GM18858 (cell line): ENCODE results near the gene C1RL.

Source experiments
- ATAC-seq: cut with Tn5 transposase; IDR thresholded peaks from one replicate; pipeline ENCODE4 v1.9.1; 2021; ENCODE audit not compliant: unreplicated experiment

The C1RL gene, protein sequence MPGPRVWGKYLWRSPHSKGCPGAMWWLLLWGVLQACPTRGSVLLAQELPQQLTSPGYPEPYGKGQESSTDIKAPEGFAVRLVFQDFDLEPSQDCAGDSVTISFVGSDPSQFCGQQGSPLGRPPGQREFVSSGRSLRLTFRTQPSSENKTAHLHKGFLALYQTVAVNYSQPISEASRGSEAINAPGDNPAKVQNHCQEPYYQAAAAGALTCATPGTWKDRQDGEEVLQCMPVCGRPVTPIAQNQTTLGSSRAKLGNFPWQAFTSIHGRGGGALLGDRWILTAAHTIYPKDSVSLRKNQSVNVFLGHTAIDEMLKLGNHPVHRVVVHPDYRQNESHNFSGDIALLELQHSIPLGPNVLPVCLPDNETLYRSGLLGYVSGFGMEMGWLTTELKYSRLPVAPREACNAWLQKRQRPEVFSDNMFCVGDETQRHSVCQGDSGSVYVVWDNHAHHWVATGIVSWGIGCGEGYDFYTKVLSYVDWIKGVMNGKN

DNA sequence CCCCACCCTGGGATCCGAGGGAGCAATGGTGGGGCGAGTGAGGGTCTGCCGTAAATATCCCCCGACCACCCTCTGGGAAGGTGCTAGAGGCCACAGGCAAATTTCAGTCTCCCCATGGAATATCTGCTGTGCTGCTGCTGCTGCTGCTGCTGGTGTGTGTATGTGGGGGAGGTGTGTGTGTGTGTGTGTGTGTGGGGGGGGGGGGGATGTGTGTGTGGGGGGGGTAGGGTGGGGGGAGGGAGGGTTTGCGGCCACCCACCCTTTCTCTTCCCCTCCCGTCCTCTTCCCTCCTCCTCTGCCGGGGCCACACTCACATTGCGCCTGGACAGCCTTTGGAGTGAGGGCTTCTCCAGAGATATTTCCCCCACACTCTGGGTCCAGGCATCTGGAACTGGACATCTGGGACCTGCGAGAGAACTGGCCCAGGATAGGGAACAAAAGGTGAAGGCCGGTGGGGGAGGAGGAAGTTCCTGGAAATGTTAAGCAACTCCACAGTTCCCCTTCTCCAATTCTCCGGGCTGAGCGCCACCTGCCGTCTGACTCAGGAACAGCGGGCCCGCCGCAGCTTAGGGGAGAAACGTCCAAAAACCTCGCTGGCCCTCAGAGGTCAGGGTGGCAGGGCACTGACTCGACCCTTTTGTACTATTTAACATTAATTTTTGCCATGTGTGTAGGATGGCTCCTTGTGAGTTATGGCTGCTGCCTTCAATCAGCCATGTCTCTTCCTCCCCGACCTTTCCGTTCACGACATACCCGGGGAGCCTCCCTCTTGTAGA lies at the start of gene C1RL:
Gene C1RL, minus strand, starts transcription at position 419 of the 776 bp plus-strand sequence. Its CDS starts 34 bp downstream, at position 385.
- ATAC-seq = no peak

DNA sequence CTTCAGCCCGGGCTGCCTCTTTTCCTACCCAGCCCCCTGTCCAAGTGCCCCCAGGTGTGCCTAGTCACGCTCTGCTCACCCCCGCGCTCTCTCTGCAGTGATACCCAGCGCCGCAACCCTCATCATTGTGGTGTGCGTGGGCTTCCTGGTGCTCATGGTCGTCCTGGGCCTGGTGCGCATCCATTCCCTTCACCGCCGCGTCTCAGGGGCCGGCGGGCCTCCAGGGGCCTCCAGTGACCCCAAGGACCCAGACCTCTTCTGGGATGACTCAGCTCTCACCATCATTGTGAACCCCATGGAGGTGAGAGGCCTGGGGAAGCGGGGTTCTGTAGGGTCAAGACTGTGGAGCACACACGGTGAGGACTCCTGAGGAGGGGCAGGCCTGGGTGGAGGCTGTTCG lies 48.4 kb upstream of the C1RL start:
- ATAC-seq = no peak

DNA sequence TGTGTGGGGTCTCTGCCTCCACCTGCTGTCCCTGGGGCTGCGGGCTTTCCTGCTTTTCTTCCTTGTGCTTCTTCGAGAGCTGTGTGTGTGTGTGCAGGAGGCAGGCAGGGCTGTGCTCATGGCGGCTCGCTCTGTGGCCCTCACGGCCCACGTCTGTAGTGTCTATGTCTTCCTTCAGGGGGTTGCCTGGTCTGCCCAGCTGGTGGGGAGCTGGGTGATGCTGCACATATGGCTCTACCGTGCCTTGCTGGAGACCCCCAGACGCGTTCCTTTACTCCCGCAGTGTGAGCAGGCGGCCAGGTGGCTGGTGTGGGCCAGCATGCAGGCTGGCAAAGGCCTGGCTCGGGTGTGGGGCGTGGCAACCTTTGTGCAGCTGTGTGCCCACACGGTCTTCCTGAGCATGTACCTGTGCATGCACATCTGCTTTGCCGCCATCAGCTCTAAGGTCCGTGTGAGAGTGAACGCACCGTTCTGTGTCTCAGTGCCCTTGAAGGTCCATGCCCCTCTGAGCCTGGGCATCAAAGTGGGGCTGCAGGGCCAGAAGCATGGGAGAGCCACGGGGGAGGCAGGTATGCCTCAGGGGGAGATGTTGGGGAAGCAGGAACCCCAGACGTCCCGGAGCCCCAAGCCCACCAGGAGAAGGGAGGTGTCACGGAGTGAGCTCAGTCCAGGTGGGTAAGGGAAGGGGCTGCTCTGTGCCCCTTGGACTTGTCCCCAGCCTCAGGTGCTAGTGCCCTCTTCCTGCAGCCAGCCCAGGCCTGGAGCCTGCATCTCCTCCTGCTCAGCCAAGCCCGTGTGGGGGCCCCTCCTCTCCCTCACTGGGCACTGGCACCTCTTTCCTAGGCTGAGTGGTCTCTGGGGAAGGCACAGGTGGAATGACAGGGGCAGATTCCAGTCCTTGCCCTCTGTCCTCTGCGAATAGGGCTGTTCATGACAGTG lies 47.5 kb upstream of the C1RL start:
- no peak for ATAC-seq

DNA sequence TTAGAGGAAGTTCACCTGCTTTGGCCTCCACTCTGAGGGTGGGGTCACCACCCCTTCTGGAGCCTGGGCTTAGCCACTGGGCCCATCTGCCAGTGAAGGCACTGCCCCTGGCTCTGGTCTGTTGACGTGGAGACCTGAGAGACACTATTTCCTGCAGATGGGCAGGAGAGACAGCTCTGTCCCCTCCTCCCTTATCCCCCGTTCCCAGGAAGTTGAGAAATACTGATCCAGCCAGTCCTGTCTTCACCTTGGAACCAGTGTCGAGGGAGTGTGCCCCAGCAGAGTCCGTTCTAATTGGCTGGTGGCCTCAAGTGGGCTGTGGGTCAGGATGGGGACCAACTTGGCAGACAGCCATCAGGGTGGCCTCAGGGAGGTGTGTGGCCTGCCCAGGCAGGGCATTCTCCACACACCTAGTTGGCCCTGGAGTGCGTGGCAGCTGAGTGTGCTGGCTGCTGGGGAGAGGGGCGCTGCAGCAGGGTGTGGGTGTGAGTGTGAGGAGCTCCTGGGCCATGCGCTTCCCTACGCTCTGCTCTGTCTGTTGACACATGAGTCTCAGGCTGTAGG lies 46.5 kb upstream of the C1RL start:
- ATAC-seq = no peak

DNA sequence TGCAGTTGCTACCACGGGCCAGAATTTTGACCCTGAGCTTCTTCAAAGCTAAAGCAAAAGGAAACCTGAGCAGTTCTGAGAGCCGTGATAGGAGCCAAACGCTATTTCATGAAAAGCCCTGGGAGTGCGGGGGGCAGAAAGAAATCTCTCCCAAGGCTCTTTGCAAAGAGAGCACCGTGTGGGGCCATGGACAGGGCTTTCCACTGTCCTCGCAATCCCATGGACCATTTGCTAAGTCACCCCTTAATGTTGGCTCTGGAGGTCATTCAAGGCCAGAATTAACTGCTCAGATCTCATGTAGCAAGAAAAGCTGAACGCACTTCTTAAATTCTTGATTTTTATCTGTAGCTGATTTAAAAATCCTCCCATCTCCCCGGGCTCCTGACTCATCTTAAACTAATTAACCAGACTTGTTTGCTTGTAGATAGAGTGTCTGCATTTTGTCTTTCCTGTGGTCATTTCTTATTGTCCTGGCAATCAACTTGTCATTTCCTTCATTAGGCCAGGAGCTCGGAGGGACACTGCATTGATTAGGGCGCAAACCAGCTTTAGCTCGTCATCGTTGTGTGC lies 46.0 kb upstream of the C1RL start:
- no peak for ATAC-seq

DNA sequence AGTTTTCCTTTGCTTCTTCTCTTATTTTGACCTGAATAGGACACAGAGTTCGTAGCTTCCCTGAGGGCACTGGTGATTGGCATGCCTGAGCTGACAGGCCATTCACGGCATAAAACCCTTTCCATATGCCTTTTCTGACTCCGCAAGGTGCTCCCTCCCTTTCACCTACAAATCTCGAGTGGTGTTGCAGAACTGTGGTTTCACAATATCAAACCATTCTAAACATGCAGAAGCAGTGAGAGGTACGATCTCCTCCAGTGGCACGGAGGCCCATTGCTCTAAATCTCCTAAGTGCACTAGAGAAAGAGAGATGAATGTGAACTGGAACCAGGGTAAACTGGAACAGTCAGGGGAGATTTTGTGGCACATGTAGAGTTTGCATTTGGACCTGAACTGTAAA lies 45.0 kb upstream of the C1RL start:
- no peak for ATAC-seq

DNA sequence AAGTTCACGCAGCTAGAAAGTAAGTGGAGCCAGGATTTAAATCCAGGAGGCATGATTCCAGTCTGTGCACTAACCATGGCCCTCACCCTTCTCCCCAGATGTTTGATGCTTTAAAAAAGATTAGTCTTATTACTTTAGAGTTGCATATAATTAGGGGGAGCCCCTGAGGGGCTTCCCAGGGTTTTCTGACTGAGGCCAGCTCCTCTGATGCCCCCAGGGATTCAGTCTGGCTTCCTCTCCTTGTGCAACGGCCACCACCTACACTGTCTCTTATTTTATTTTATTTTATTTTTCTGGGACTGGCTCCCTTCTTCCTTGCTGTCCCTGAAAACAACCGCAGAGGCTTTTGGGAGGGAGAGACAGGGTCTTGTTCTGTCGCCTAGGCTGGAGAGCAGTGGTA lies 43.8 kb upstream of the C1RL start:
- no peak for ATAC-seq

DNA sequence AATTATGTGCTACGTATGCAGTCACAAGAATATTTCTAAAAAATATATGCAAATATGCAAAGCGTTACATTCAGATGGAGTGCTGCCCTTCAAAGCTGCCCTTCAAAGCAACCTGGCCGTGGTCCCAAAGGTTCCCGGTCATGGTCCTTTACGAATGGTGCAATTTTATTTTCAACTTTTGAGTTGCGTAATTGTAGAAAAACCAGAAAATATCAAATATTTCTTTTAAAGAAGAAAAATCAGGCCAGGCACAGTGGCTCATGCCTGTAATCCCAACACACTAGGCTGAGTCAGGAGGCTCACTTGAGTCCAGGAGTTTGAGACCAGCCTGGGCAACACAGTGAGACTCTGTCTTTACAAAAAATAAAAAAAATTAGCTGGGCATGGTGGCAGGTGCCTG lies 42.5 kb upstream of the C1RL start:
- no peak for ATAC-seq

DNA sequence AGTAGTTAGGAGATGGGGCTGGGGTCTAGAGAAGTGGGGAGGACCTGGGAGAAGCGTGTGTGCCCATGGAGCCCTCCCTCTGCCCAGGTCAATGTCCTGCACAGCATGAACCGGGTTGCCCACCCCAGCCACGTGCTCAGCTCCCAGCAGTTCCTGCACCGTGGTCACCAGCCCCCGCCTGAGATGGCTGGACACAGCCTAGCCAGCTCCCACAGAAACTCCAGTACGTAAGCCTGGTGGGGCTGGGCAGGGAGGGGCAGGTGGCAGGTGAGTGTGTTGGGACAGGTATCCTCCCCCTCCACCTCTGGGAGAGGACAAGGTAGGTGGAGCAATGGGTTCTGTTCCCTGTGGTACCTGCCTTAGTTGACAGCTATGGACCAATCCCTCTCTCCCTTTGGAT lies 41.8 kb upstream of the C1RL start:
- no peak for ATAC-seq

DNA sequence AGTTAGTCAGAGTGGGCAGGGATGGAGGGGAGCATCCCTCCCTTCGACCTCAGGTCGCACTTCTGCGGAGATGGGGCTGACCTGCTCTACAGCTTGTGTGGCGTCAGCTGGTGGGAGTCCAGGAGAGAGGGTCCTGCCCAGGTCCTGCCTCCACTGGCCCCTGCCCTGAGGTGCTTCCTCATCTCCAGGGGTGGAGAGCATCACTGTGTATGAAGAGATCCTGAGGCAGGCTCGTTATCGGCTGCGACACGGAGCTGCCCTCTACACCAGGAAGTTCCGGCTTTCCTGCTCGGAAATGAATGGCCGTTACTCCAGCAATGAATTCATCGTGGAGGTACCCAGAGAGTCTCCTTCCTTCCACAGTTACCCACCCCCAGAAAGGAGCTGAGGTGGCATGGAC lies 41.3 kb upstream of the C1RL start:
- ATAC-seq = no peak

DNA sequence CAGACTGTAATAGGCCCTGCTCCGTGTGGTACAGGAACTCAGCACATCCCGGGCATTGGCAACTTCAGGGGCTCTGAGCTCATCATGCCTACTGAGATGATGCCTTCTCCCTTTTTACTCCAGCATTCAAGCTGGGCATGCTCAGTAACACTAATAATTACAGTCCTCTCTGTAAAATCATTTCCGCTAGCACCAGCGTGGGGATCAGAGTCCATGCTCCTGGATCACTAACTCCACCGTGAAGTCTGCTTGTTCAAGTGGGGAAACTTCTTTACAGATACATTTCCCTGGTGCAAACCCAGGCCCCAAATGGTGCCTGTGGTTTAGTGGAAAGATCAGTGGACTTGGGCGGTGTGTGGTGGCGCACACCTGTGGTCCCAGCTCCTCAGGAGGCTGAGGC lies 37.9 kb upstream of the C1RL start:
- ATAC-seq = no peak

DNA sequence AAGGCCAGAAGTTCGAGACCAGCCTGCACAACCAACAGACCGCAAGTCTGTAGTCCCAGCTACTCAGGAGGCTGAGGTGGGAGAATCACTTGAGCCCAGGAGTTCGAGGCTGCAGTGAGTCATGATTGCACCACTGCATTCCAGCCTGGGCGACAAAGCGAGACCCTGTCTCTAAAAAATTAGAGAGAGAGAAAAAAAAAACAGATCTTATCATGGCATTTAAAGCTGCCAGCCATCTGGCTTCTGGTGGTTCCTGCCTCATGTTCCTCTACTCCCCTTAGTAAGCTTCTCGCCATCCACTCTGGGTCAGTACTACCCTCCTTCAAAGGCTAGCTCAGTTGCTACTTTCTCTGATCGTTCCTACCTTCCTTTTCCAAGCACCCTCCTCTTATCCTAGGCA lies 37.2 kb upstream of the C1RL start:
- ATAC-seq = no peak

DNA sequence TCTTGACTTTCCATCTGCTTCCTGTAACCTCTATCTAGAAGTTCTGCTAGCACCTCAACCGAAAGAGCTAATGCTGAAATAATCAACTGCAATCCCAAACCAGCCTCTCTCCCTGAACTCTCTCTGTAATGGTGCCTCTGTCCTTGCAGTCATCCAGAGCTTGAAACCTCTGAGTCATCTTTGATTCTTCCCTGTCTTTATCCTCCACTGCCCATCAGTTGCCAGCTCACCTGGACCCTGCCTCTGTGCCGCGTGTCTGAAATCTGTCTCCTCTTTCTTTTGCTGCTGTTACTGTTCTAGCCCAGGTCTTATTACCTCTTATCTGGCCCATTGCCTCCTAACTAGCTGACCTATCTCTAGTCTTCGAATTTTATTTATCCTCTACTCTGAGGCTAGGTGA lies 36.7 kb upstream of the C1RL start:
- no peak for ATAC-seq

DNA sequence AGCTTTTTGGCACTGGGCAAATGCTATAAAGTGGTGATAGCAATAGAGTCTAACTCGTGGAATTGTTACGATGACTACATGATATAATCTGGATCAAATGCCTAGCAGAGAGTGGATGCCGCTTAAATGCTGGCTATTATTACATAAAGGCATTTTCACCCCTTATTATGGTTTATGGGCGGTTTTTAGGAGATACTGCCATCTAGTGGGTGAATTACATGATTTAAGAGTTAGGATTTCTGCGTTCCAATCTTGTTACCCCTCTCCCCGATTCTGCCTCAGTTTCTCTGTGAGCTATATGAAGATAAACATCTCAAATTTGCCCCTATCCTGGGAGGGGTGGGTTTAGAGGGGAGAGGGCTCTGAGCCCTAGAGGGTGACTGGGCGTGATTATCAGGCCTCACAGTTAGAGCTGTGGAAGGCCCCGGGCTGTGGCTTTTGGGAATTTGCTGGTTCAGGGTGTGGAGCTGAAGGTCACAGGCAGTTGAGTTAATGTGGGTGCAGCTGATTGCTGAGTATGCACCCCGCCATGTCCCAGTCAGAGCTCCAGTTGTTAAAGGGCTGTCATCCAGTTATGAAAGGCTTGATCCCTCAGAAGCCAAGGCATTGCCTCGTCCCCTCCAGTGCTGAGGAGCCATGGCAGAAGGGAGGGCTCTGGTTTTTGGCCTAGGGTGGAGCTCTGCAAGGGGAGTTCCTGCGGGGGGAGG lies 35.6 kb upstream of the C1RL start:
- ATAC-seq = no peak

DNA sequence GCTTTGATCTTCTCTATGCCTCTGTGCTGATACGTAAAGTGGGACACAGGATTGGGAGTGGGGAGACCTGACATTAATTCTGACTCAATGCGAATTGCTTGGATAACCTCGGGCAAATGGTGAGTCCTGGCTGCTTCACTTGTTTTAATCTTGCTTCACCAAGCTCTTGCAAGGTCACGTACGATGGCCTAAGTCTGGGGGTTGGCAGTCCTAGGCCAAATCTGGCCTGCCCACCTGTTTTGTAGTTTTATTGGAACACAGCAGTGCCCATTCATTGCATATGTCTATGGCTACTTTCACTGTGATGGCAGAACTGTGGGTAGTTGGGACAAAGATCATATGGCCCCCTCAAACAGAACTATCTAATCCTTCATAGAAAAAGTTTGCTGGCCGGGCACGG lies 34.5 kb upstream of the C1RL start:
- ATAC-seq = no peak

DNA sequence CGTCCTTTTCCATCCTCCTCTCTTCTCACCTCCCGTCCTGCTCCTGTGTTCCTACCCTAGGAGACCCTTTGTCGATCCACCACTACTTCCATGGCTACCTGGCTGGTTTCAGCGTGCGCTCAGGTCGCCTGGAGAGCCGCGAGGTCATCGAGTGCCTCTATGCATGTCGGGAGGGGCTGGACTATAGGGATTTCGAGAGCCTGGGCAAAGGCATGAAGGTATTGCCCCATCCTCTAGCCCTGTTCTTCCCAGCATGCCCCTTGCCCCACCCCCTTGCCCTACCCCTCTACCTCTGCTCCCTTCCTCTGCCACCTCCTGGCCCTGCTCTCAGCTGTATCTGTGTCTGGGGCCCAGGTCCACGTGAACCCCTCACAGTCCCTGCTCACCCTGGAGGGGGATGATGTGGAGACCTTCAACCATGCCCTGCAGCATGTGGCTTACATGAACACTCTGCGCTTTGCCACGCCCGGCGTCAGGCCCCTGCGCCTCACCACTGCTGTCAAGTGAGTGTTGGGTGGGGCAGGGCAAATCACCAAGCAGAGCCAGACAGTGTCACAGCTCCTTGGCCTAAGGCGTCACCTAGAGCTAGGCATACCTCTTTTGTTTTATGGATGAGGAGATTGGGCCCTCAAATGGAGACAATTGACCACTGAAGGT lies 33.9 kb upstream of the C1RL start:
- no peak for ATAC-seq

DNA sequence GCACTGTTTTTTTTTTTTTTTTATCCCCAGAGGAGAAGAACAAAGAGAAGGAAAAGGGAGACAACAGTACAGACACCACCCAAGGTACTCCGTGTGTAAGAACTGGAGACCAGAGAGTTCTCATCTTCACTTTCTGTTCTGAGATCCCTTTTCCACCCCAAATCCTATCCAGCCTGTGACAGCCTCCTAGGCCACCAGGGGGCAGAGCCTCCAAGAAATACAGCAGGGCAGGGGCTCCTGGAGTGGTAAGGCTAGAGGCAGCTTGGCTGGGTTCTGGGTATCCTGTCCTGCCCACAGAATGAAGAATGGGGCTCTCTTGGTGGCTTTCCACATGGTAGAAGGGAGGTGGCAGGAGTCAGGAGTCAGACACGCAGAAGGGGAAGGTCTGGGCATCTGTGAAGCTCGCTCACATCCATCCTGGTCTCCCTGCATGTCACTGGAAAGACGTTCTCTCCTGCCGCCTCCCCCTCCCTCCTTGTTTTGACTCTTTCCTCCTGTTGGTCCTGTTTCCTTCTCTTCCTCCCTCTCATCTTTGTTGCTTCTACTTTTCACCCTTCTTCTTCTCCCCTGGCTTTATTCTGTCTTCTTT lies 33.1 kb upstream of the C1RL start:
- ATAC-seq = no peak

DNA sequence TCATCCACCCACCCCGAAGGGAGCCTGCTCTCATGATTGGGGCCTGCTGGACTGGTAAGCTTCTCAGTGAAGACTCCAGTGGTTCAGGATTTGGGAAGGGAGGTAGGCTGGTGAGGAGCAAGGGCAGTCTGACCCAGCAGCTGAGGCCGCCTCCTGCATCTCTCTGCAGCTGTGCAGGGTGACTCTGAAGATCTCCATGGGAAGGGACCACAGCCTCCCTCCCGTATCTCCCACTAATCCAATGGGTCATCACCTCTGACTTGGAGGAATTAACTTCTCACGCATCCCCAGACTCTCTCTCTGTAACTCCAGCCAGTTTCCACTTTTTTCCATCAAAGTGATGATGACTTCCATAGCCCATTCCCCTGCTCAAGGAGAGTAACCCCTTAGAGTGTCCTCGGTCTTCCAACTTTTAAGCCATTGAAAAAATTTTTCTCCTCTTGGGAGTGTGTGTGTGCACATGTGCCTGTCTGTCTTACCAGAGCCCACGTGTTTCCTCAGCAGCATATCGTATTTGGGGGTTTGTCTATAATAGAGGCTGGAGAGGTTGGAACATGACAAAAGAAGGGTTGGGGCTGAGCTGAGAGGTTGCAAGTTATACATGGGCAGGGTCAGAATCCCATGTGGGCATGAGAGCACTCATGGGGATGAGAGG lies 32.5 kb upstream of the C1RL start:
- ATAC-seq = no peak

DNA sequence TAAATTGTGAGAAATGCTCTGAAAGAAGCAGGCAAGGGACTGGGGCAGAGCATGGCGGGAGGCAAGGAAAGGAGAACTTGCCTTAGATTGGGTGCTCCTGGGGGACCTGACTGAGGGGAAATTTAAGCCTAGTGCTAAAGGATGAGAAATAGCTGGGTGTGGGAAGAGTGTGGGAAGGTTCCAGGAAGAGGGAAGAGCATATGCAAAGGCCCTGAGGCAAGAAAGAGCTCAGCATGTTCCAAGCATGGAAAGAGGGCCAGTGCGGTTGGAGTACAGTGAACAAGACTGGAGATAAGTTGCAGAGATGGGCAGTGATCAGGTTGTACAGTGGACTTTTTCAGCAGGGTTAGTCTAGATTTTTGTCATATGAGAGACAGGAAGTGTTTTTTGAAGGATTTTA lies 30.2 kb upstream of the C1RL start:
- ATAC-seq = no peak
